GM18507 (cell line): ENCODE measurements around the gene IL6ST.
"Not testable (repeated sequence)": the region's sequence is repeated elsewhere in the genome, so short reads cannot be mapped to it uniquely, and the experiment has no call there.

Experiments
- DNase-seq: peaks from one replicate; pipeline ENCODE4 v3.0.0; 2011; ENCODE audit warnings: low read depth; ENCODE audit not compliant: insufficient read length; ENCODE audit errors: extremely low spot score
- FAIRE-seq: peaks from 2 replicates; lab custom pipeline; 2011; peaks lifted over from hg19 to GRCh38; lab: Jason Lieb, UNC

The IL6ST gene

DNA sequence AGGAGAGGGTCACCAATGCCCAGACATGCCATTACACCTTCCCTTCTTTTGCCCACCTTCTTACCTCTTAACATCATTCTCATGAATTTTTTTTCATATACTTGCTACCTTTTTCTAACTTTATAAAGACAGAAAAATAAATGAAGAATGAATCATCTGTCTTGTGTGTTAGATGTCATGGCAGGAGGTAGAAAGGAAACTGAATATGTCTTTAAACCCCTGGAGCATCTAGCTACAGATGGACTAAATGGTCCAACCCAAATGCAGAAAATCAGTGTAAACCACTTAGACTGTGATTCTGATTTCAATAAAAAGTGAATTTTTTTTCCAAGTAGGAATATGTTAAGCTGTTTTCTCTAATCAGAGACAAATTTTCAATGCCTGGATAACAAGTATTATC lies 11.8 kb upstream of the IL6ST start:
- FAIRE-seq = no peak
- no peak for DNase-seq

DNA sequence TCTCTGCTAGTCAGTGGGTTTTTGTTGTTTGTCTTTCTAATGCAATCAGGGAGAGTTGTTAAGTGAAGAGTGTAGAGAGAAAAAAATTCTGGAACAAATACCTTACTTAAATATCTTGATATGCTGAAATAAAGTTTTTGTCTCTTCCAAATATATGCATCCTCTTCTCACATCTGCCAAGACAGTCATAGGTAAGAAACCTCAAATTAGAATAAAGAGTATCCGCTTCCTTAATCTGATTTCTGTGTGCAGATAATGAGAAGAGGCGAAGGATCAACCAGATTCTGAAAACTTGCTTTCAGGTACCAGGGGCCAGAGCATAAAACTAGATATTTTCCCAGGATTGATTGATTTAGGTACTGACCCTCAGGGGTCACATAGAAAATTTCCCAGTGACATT lies 11.3 kb upstream of the IL6ST start:
- DNase-seq (no peak), FAIRE-seq (peak; percentile 35)

DNA sequence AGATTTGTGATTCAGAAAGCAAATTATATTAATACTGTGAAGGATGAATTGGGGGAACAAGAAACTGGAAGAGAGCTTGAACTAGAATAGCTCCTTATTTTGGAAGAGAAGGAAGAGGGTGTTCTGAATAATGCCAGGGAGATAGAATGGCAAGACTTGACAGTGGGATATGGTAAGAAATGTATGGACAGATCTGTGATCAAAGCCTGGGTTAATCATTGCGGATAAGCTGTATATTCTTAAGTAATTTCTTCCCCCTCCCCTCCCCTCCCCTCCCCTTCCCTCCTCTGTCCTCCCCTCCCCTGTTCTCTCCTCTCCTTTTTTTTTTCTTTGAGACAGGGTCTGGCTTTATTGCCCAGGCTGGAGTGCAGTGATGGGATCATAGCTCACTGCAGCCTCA lies 10.1 kb upstream of the IL6ST start:
- no peak for FAIRE-seq

DNA sequence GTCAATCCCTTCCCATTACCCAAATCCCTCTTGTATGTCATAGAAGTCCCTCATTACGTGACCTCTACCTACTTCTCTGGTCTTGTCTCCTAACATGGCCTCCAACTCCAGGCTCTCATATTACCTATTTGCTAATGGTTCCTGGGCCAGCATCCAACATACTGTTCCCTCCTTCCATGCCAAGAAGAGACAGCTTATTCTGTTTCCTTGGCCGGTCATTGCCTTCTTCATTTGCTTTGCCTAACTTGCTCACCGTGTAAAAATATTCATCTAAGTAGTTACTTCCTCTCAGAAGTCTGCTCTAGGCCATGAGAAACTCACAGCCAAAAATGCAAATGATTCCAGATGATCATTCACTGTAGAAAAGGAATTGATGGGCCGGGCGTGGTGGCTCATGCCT lies 8.9 kb upstream of the IL6ST start:
- DNase-seq = no peak
- FAIRE-seq = no peak

More for the DNA sequence above, 10.1 kb upstream of the IL6ST start:
- no peak for DNase-seq

DNA sequence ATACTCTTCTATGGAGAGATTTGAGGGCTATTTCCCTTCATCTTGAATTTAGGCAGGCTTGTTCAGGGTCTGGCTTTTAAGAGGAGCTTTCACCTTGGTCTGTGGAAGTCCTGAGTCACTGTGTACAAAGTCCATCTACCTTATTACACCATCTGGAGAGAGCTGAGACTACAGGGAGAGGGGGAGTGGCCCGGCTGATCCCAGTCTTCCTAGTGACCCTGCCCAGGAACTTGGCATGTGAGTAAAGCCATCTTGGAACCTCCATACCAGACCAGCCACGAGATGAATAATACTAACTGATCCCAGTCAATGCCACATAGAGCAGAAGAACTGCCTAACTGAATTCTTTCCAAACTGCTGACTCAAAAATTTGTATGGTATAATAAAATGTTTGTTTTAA lies 8.4 kb upstream of the IL6ST start:
- no peak for FAIRE-seq
- DNase-seq = no peak

DNA sequence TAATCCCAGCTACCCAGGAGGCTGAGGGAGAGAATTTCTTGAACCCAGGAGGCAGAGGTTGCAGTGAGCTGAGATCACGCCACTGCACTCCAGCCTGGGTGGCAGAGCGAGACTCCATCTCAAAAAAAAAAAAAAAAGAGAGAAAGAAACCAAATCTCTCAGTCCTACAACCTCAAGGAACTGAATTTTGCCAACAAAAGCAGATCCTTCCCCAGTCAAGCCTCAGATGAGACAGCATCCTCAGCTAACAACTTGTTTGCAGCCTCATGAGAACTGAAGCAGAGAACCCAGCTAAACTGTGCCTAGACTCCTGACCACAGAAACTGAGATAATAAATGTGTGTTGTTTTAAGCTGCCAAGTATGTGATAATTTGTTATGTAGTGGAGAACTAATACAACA lies 7.5 kb upstream of the IL6ST start:
- no peak for FAIRE-seq

DNA sequence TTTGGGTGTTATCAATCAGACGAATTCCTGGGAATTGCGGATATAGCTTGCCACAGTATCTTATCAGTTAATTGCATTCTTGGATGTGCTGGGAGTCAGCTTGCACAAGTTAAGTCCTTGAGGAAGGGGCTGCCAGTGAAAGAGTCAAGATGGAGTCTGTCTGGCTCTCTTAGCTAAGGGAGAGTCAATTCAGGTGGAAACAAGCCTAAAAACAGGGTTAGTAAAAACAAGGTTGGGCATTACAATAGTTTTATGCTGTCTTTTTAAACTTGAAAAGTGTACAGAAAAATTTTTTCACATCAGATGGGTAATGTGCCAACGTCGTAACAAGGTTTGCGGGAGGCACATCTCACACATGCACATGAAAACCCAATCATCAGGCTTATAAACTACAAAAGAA lies 5.5 kb upstream of the IL6ST start:
- not testable (repeated sequence) for FAIRE-seq, DNase-seq

More for the DNA sequence above, 7.5 kb upstream of the IL6ST start:
- no peak for DNase-seq

DNA sequence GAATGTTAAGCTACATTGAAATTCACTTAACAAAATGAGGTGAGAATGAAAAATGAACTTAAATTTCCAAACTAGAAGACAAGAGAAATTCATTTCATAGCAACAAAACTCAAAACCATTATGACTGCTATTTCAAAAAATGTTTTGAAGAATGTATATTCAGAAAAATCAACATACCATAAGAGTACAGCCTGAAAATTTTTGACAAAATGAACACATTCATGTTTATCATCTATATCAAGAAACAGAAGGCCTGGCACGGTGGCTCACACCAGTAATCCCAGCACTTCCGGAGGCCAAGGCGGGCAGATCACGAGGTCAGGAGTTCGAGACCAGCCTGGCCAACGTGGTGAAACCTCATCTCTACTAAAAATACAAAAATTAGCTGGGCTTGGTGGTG lies 4.2 kb upstream of the IL6ST start:
- no peak for DNase-seq
- FAIRE-seq = no peak

DNA sequence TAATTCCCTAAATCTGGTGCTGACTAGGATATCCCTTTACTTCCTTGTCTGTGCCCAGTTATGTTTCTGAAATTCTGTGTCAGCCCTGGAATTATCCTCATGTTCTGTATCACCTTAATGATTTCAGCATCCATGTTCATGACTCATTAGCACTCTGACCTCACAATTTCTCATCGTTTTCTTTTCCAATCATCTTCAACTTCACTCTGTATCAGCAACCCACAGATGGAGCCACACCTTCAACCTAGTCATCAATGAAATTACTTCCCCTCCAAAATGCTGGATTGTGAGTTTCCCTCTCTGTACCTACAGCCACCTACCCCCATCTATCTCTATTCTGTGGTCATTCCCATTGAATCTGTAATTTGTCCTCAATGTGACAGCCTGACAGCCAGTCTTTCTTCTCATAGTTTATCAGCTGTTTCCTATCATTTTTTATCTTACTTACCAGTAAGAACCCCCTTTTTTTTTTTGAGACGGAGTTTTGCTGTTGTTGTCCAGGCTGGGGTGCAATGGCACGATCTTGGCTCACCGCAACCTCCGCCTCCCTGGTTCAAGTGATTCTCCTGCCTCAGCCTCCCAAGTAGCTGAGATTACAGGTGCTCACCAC lies 3.1 kb upstream of the IL6ST start:
- DNase-seq = no peak
- FAIRE-seq = no peak

DNA sequence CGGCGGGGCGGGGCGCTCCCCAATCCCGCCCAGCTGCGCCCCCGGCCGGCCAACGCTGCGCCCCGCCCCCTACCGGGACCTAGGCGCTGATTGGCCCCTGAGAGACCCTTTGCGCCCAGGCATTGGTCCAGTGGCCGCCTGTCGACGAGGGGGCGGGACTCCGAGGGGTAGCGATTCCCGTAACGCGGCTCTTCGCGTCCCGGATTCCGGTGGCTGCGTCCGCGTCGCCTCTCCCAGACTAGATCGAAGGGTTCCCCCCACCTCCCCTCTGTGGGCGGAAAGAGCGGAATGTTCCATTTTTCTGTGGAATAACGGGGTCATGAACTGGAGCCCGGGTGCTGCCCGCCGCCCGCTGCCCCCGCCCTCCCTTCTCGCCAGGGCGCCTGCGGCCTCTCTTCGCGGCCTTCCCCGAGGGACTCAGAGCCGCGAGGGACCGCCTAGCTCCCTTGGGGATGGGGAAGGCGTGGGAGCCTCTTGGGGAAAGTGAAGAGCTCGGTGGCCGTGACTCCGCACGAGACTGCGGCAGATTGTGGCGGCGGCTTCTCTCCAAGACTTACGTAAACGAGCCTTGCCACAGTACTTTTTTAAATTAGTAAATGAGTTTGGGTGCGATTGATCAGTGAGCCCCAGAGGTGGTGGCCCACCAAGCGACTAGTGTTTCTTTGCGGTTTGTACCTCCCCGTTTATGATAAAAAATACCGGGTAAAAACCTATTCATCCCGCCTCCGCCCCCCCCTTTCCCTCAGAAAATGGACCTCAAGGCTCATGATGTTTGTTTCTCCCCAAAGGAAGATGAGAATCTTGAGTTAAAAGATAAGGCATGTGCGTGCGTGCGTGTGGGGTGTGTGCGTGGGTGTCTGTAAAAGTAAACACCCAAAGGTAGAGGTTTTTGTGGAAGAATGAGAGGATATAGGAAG lies 493 bp upstream of the IL6ST start:
- FAIRE-seq = peak; percentile 92
- peak; percentile 88 for DNase-seq

DNA sequence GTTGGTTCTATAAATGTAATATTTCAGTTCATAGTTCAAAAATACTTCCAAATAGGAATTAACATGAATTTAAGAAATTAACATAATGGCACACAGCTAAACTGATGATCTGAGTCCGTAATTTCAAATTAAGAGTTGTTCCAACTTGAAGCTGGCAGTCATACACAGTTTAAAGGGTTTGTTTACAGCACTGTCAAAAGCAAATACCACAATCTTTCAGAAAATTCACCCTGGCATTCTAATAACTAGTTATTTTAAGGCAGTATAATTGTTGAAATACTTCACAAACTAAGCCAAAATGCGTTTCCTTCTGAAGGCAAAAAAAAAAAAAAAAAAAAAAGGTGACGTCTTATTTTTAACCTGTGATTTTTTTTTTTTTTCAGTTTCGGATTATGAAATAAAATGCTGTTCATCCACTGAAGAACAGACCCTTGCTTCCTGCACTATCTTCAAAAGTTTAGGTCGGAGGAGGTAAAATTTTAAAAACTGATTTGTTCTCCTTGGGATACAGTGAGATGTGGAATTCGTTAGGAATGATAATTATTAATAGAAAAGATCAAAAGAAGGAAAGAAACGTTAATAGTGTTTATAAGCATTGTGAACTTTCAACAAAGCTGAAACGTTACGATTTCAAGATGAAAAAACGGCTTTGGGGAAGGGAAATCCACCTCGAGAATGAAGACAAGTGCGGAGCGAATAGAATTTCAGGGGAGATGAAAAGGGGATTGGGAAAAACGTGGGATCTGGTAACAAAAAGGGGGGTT lies 850 bp downstream of the IL6ST start:
- DNase-seq = no peak
- FAIRE-seq = peak; percentile 18

DNA sequence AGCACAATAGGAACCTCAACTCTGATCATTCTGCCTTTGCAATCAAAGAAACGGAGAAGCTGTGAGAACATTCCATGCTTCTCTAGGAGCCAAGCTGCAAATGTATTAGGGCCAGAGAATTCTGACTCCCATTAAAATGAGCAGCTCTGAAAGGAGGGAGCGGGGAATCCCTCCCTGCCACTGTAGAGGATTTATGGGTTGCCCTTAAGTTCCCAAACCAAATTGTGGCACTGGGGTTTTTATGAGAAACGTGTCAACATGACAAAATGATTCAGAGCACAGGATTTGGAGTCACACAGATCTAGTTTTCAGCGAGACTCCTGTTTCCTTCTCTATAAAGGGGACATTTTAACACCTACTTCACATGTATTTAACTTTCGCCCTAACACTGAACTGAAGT lies 1.8 kb downstream of the IL6ST start:
- FAIRE-seq = no peak

DNA sequence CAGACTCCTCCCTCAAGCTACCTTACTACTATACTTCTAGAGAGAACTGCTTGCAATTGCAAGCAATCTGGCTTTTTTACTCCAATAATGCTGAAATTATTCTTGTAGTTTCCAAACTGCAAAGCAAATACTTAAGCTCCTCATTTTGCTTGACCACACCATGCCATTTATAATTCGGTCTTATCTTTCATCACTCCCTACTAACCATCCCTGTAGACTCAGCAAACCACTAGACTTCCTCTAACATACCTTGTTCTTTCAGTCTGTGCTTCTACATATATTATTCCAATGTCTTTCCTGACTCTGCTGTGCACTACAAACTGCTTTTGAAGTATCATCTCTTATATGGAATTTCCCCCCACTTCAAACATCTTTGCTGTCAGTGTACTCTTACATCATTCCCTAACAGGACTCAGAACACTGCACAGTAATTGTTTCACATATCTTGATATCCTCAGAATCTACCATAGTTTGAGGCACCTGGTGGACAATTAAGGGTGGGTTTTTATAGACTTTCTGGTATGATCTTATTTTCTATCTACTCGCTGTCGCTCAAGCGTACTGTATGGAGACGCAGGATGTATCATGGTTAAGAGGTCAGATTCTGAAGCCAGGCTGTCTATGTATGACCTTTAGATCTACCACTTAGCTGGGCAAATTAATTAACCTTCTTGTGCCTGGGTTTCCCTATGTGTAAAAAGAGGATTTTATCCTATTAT lies 2.8 kb downstream of the IL6ST start:
- DNase-seq (no peak), FAIRE-seq (peak; percentile 44)

More for the DNA sequence above, 1.8 kb downstream of the IL6ST start:
- no peak for DNase-seq

DNA sequence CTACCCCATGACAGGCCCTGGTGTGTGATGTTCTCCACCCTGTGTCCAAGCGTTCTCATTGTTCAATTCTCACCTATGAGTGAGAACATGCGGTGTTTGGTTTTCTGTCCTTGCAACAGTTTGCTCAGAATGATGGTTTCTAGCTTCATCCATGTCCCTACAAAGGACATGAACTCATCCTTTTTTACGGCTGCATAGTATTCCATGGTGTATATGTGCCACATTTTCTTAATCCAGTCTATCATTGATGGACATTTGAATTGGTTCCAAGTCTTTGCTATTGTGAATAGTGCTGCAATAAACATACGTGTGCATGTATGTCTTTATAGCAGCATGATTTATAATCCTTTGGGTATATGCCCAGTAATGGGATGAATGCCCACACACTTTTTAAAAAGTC lies 3.9 kb downstream of the IL6ST start:
- not testable (repeated sequence) for FAIRE-seq, DNase-seq

DNA sequence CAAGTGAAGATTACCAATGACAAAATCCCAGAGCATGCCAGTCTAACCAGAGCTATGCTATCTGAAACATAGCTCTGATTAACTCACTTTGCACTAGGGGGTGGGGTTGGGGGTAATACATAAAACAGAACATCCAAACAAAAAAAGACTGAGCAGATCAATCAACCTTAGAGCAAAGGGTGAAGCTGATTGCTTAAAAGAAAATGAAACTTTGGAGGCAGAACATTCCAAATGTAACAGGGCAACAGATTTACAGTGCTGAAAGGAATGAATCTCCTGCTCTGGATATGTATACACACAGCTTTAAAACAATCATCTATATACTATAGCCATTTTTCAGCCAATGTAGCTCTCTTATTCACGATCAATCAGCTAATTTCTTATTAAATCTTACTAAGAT lies 4.9 kb downstream of the IL6ST start:
- FAIRE-seq (no peak), DNase-seq (no peak)

DNA sequence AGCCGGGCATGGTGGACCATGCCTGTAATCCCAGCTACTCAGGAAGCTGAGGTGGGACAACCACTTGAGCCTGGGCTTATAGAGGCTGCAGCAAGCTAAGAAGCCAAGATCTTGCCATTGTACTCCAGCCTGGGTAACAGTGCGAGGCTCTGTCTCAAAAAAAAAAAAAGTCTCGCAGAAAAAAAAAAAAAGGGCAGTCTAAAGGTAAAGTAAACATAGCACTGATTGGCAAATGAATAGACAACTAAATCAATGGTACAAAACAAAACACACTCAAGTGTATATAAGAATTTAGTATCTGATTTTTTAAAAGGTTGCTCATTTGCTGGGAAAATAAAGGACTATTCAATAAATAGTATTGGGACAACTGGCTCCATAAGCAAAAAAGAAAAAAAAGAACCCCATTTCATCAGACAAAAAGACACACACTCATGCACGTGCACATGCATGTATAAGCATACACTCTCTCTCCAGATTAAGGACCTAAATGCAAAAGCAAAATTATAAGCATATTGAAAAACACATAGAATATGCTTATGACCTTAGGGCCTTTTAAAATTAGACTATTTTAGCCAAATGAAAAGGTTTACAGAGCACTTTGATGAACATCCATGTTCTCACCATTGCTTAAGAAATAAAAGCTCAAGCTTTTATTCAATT lies 5.7 kb downstream of the IL6ST start:
- FAIRE-seq (no peak), DNase-seq (no peak)

DNA sequence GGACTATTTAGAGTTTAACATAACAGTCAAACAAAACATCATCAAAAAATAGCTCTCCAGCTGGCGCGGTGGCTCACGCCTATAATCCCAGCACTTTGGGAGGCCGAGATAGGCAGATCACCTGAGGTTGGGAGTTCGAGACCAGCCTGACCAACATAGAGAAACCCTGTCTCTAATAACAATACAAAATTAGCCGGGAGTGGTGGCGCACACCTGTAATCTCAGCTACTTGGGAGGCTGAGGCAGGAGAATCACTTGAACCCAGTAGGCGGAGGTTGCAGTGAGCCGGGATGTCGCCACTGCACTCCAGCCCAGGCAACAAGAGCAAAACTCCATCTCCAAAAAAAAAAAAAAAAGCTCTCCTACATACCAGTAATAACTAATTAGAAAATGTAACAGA lies 6.3 kb downstream of the IL6ST start:
- not testable (repeated sequence) for DNase-seq, FAIRE-seq

DNA sequence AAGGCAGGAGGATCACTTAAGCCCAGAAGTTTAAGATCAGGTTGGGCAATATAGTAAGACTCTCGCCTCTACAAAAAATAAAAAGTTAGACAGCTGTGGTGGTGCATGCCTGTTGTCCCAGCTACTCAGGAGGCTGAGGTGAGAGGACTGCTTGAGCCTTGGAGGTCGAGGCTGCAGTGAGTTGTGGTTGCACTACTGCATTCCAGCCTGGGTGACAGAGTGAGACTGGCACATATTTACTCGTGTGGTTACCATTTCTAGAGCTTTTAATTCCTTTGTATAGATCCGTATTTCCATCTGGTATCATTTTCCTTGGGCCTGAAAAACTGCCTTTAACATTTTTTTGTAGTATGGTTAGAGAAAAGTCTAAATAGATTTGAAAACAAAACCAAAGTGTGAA lies 7.8 kb downstream of the IL6ST start:
- FAIRE-seq (no peak), DNase-seq (no peak)

DNA sequence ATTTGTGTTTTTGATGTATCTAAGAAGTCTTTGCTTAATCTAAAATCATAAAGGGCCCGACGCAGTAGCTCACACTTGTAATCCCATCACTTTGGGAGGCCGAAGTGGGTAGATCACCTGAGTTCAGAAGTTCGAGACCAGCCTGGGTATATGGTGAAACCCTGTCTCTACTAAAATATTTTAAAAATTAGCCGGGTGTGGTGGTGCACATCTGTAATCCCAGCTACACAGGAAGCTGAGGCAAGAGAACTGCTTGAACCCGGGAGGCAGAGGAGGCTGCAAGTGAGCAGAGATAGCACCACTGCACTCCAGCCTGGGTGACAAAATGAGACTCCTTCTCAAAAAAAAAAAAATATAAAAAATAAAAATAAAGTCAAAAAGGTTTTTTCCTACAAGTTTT lies 9.6 kb downstream of the IL6ST start:
- no peak for FAIRE-seq
- DNase-seq = no peak
